Duodenal mucosa (tissue), 2 donors: ENCODE data around the gene TMEM178B.

Experiments used
- H3K27ac ChIP-seq: one replicate; pipeline ENCODE4 v1.7.0; 2013; ENCODE audit warnings: low read depth, low read length
- H3K27me3 ChIP-seq, 2 donors: one replicate each; pipeline ENCODE4 v1.7.0; 2013; ENCODE audit warnings: low read length in 2 of 2, control low read depth in 1 of 2; ENCODE audit not compliant: insufficient read depth in 2 of 2, control insufficient read depth in 1 of 2
- H3K36me3 ChIP-seq, 2 donors: one replicate each; pipeline ENCODE4 v1.7.0; 2013; ENCODE audit warnings: low read length in 2 of 2, control low read depth in 1 of 2; ENCODE audit not compliant: insufficient read depth in 2 of 2, control insufficient read depth in 1 of 2
- H3K4me1 ChIP-seq, 2 donors: one replicate each; pipeline ENCODE4 v1.7.0; 2013; ENCODE audit warnings: low read length in 2 of 2, control low read depth in 1 of 2; ENCODE audit not compliant: insufficient read depth in 2 of 2, control insufficient read depth in 1 of 2
- H3K4me3 ChIP-seq, 2 donors: one replicate each; pipeline ENCODE4 v1.7.0; 2013; ENCODE audit warnings: low read length in 2 of 2, low read depth in 1 of 2
- H3K9ac ChIP-seq, 2 donors: one replicate each; pipeline ENCODE4 v1.7.0; 2013; ENCODE audit warnings: low read length in 2 of 2, low read depth in 1 of 2
- H3K9me3 ChIP-seq, 2 donors: one replicate each; pipeline ENCODE4 v1.7.0; 2013; ENCODE audit warnings: low read length in 2 of 2, control low read depth in 1 of 2; ENCODE audit not compliant: control insufficient read depth in 1 of 2

Gene TMEM178B

GRCh38 chr7:141421306-141421705, 347.4 kb downstream of the TMEM178B start:
- H3K9me3 ChIP-seq, result no peaks in the 10 kb centered on the region
- H3K27ac ChIP-seq, result no peak overlapping the region
- H3K36me3 ChIP-seq, result no peaks in the 10 kb centered on the region
- no peaks in the 10 kb centered on the region for H3K27me3 ChIP-seq
- no peaks in the 10 kb centered on the region for H3K4me1 ChIP-seq
- no peak overlapping the region for H3K4me3 ChIP-seq
- no peak overlapping the region for H3K9ac ChIP-seq

- H3K27ac ChIP-seq, result no peak overlapping the region
- H3K4me1 ChIP-seq, result no peaks in the 10 kb centered on the region
- H3K9me3 ChIP-seq, result peaks cover 4 to 6% of the 10 kb centered on the region in 2 donors
- no peaks in the 10 kb centered on the region for H3K27me3 ChIP-seq
- H3K36me3 ChIP-seq, result no peaks in the 10 kb centered on the region
- no peak overlapping the region for H3K9ac ChIP-seq
- no peak overlapping the region for H3K4me3 ChIP-seq
Measured at GRCh38 chr7:141427134-141427533, 353.3 kb downstream of the TMEM178B start.

DNA sequence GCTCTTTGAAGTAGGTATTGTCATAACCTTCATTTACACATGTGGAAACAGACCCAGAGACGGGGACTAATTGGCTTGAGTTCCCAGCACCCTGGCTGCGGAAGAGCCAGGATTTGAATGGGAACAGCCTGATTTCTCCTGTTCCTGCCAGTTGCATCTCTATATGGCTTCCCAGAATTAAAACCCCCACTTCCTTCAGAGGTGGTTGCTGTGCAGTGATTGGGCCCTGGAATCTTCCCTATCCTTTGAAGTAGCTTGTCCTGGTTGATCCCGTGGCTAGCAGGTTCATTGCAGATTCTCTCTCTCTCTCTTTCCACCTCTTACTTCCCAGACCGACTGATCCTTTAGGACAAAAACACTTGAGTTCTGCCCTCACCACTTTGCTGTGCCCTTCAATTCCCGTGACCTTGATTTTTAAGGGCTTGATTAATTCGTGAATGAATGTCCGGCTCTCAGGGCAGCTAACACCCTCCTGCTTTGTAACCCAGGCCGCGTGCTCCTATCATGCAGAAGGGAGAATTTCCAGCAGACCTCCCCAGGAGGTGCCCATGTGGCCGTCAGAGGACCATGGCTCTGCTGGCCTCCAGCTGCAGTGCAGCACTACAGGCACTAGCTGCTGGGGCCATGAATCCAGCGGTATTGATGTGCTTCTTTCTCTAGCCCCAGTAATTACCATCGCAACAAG, 356.7 kb downstream of the TMEM178B start:
- H3K27ac ChIP-seq, result no peak overlapping the region
- no peaks in the 10 kb centered on the region for H3K4me1 ChIP-seq
- peaks cover 4 to 6% of the 10 kb centered on the region in 2 donors for H3K9me3 ChIP-seq
- no peak overlapping the region for H3K9ac ChIP-seq
- H3K27me3 ChIP-seq, result no peaks in the 10 kb centered on the region
- no peak overlapping the region for H3K4me3 ChIP-seq
- no peaks in the 10 kb centered on the region for H3K36me3 ChIP-seq

DNA sequence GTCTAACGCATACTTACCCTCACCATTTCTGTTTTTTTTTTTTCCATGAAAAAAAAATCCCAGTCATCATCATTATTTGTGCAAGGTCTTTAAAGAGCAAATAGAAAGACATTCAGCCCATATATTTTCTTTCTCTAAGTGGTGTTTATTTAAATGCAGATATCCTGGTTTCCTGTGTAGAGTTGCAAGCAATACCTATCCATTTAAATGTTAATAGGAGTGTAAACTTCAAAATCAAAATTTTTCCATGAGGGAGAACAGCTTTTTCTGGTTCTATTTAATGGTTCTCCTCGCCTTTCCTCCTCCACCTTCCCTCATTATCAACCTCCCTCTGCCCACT, 357.2 kb downstream of the TMEM178B start:
- no peak overlapping the region for H3K27ac ChIP-seq
- H3K9ac ChIP-seq, result no peak overlapping the region

DNA sequence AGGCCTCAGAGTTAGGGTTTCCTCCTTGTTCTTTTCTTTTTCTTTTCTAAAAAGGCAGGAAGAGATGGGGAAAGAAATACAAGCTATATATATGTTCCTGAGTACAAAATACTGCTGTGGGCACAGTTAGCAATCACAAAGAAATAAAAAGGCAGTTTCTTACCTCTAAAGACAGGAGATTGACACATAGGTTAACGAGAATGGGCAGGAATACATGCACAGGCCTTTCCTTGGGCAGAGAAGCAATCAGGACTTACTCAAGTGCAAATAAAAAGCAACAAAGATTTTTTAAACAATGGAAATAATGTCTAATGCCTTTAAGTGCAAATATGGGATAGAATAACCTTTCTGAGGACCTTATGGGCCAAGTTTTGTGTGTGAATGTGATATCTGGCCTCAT, 357.8 kb downstream of the TMEM178B start:
- Histone ChIP-seq H3K4me1 (no peaks in the 10 kb centered on the region), H3K27ac (no peak overlapping the region), H3K9me3 (peaks cover 4 to 6% of the 10 kb centered on the region in 2 donors), H3K36me3 (no peaks in the 10 kb centered on the region), H3K27me3 (no peaks in the 10 kb centered on the region), H3K9ac (no peak overlapping the region), H3K4me3 (no peak overlapping the region)

More for the DNA sequence above, 357.2 kb downstream of the TMEM178B start:
- Histone ChIP-seq H3K27me3 (no peaks in the 10 kb centered on the region), H3K36me3 (no peaks in the 10 kb centered on the region), H3K4me1 (no peaks in the 10 kb centered on the region), H3K4me3 (no peak overlapping the region), H3K9me3 (peaks cover 4 to 6% of the 10 kb centered on the region in 2 donors)

DNA sequence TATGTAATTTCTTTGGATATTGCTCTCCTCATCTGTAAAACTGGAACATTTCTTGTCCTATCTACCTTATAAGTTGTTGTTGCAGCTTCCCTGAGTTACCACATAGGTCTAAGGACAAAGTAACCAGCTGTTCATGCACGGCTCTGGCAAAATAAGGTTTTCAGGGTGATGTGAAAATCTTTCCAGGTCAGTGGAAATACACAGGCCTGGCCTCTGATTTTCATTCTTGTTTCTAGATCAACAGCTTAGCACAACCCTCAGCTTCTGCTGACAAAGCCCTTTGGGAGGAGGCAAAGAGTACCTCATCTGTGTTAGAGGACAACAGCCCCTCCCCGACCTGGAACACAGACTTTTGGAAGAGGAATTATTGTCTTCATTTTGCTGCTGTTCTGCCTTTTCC, 359.8 kb downstream of the TMEM178B start:
- Histone ChIP-seq H3K27ac (no peak overlapping the region), H3K9me3 (no peaks in the 10 kb centered on the region)

DNA sequence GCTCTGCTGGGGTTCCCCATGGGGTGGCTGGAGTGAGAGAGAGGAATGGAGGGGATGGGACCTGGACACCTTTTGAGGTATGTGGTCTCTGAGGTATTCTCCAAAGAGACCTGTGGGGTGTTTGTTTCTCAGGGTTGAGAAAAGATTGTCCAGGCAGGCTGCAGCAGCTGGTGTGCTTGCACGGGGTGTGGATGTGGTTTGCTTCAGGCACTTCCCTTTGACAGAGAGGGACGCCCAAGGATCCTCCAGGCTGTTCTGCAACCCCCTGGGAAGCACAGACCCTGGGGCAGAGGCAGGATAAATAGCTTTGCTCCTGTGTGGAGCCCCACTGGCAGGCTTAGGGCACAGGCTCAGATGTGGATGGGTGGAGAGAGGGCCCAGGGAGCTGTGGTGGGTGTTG, 362.3 kb downstream of the TMEM178B start:
- Histone ChIP-seq H3K4me3 (no peak overlapping the region), H3K9ac (no peak overlapping the region), H3K4me1 (no peaks in the 10 kb centered on the region), H3K9me3 (no peaks in the 10 kb centered on the region), H3K27ac (no peak overlapping the region), H3K27me3 (no peaks in the 10 kb centered on the region), H3K36me3 (no peaks in the 10 kb centered on the region)

More for the DNA sequence above, 359.8 kb downstream of the TMEM178B start:
- Histone ChIP-seq H3K9ac (no peak overlapping the region), H3K27me3 (no peaks in the 10 kb centered on the region), H3K4me1 (no peaks in the 10 kb centered on the region), H3K36me3 (no peaks in the 10 kb centered on the region), H3K4me3 (no peak overlapping the region)

DNA sequence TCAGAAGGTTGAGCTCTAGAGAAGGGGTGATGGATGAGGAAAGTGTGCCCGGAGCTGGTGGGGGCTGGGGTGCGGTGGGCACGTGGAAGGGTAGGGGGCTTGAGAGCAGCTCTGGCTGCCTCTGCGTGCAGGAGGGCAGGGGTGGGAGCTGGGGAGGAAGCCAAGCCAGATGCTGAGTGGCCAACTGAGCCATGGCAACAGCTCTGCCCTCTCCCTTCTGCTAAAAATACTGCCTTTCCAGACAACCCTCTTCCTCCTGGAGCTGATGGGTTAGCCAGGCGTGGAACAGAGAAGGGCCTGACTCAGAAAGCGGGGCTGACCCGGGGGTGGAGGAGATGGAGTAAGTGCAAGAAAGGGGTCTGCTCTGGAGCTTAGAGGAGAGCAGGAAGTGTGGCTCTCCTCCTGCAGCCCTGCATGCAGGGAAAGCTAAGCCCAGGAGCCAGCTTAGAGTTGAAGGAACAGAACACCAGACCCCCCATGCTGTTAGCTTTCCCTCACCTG, 362.8 kb downstream of the TMEM178B start:
- Histone ChIP-seq H3K9ac (no peak overlapping the region), H3K27me3 (no peaks in the 10 kb centered on the region), H3K4me1 (no peaks in the 10 kb centered on the region), H3K9me3 (no peaks in the 10 kb centered on the region), H3K4me3 (no peak overlapping the region), H3K27ac (no peak overlapping the region), H3K36me3 (no peaks in the 10 kb centered on the region)

DNA sequence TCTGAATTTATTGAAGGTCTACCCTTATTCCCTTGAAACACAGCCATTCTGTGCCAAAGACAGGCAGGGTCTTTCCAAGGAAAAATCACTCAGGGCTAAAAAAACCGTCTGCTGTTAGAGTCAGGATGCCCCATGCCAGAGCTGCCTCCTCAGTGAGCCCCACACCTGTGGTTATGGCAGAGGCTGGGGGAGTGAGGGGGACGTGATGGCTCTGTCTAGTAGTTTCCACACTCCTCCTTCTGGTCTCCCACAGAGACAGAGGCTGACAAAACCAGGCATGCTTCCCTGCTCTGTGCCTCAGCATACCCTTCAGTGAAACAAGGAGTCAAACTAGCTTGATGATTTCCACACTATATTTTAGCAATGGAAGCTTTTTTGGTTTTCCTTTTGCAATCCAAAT, 365.3 kb downstream of the TMEM178B start:
- Histone ChIP-seq H3K9ac (no peak overlapping the region), H3K4me3 (no peak overlapping the region), H3K27ac (no peak overlapping the region), H3K36me3 (no peaks in the 10 kb centered on the region), H3K27me3 (no peaks in the 10 kb centered on the region), H3K9me3 (no peaks in the 10 kb centered on the region), H3K4me1 (no peaks in the 10 kb centered on the region)

- Histone ChIP-seq H3K4me1 (no peaks in the 10 kb centered on the region), H3K36me3 (no peaks in the 10 kb centered on the region), H3K27me3 (no peaks in the 10 kb centered on the region), H3K4me3 (no peak overlapping the region), H3K27ac (no peak overlapping the region), H3K9me3 (no peaks in the 10 kb centered on the region), H3K9ac (no peak overlapping the region)
Measured at GRCh38 chr7:141439776-141440175, 365.9 kb downstream of the TMEM178B start.
